Measurements from ENCODE around the gene PPIL1.

The PPIL1 gene

GRCh38 chr6:36833182-36833789, 41.3 kb downstream of the PPIL1 start:
- no peak for DNase-seq

DNA sequence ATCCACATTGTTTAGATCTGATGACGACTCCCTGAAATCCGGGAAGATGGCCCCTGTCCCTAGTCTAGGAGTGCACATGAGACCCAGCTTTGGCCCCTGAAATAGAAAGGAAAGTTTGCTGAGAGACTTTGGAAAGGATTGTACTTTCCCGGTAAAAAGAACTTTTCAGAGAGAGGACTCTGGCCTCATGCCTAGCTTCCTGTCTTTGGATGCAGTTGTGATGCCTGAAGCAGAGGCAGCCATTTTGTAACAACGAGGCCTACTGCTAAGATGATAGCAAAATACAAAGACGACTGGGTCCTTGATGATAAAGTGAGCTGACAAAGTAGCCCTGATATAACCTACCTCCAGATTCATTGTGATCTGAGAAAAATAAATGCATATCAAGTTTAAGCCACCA, 42.3 kb downstream of the PPIL1 start:
- DNase-seq: no peak

DNA sequence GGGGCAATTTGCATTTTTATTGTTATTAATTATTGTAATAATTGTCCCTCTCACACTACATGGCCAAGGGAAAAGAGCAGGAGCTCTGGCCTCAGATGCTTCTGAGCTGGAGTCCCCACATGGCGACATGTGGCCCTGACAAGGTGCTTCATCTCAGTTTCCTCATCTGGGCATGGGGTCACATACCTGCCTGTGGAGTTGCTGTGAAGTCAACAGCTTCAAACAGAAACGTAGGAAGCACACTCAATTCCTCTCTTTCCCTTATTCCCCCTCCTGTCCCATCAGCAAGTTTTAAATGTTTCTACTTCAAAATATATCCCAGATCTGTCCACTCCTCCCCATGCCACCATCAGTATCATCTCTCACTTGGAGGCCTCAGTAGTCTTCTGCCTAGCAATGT, 44.0 kb downstream of the PPIL1 start:
- DNase-seq: no peak

- no peak for DNase-seq
Observed at GRCh38 chr6:36829919-36830544, 44.6 kb downstream of the PPIL1 start.

DNA sequence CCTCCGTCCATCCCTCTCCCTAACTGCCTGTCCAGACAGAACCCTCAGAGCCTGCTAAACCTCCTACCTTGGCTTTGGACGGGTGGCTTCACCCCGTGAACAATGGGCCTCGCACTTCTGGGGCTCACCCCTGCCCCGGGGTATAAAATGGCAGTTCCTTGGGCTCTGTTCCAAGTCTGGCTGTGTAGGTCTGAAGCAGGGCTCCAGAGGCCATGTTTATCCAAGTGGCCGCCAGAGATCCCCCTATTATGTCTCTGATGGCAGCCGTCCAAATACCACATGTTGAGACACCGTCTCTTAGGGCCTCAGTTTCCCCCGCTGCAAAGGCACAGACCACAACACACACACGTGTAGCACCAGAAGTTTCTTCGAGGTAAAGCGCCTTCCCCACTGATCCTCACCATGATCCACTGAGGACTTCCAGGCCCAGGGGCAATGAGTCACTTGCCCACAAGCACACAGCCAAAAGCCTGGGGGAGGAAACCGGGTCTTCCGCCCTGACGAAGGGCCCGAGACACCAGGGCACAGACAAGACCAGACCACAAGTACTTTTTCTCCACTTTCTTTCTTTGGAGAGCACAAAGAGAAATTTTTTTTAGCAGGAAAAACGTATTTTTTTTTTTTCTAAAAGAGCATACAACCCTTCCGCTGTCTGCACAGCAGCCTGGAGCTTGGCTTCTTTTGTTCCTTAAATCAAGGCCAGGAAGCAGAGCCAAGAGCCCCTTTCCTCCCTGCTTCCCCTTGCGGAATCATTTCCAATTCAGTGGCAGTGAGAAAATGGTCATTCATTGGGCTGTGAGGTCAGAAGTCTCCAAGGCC, 47.1 kb downstream of the PPIL1 start:
- peak; percentile 51 for DNase-seq

GRCh38 chr6:36826520-36827227, 47.9 kb downstream of the PPIL1 start:
- DNase-seq: no peak

GRCh38 chr6:36825994-36826393, 48.6 kb downstream of the PPIL1 start:
- DNase-seq: no peak

DNA sequence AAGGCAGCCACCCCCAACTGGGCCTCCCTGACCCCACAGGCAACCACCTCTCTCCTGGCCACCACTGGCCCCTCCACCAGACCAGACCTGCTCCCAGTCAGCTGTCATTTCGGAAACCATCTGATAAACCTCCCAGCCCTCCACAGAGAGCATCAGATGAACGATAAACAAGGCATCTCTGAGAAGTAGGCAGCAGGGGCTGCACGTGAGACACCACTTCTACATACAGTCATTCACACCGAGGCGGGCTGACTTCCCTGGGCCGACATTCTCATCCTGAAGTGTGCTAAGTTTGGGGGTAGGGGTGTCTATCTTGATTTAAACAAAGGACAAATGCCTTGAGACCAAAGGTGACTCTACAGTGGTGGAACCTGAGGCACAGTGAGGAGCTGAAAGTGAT, 49.2 kb downstream of the PPIL1 start:
- no peak for DNase-seq

- DNase-seq: no peak
Observed at GRCh38 chr6:36824253-36824652, 50.4 kb downstream of the PPIL1 start.

DNA sequence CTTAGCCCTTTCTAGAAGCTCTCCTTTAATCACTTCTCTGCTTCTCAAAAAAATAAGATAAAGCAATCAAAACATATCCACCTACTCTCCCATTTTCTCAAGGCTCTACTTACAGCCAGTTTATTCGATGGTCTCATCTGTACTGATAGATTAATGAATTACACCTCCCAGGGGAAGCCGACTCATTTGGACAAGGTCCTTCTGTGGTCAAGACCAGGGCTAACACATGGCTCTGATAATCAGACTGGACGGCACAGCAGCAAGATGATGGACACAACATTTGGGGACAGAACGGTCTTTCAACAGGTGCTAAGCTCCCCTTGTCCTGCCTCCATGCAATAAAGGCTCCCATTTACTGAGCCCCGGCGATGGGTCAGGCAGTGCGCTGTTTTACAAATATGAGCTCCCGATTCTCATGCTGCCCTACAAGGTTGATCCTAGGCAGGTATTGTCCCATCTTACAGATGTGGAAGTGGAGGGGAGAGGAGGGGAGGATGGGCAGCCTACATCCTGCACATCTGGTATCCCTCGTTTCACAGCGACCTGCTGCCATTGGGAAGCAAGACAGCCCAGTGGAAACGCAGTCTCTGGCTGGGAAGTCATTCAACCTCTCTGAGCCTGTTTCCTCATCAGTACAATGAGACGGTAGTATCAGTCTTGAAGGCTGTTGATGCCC, 51.0 kb downstream of the PPIL1 start:
- DNase-seq: no peak

DNA sequence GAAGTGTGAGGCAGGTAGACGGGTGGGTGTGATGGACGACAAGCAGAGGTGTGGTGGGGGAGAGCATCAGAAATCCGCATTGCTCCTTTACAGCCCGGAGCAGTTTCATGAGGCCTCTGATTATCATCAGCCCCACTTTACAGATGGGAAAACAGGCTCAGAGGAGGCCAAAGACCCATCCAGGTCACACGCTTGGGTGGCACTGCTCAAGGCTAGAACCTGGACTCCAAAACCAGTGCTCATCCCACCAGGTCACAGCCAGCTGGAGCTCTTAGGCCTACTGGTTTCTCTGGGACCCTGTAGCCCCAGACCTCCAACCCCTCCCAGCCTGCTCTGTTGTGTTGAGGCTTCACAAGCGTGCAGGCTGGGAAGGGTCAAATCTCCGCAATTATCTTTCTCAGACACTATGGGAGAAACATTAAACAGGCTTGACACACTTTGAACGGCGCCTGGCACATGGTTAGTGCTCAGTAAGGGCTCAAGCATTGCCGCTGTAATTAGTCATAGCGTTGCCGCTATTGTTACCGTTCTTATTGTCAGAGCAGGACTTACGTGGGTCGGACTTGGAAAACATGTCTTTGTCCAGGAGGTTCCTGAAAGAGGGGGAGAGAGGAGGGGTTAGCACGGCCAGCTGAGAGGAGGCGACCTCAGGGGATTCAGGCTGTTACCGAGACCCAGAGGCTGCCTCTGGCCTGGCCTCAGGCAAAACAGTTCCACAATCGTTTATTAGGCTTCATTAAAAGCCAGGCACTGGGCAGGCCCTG, 51.9 kb downstream of the PPIL1 start:
- DNase-seq: peak; percentile 83

GRCh38 chr6:36821581-36822335, 52.8 kb downstream of the PPIL1 start:
- no peak for DNase-seq

DNA sequence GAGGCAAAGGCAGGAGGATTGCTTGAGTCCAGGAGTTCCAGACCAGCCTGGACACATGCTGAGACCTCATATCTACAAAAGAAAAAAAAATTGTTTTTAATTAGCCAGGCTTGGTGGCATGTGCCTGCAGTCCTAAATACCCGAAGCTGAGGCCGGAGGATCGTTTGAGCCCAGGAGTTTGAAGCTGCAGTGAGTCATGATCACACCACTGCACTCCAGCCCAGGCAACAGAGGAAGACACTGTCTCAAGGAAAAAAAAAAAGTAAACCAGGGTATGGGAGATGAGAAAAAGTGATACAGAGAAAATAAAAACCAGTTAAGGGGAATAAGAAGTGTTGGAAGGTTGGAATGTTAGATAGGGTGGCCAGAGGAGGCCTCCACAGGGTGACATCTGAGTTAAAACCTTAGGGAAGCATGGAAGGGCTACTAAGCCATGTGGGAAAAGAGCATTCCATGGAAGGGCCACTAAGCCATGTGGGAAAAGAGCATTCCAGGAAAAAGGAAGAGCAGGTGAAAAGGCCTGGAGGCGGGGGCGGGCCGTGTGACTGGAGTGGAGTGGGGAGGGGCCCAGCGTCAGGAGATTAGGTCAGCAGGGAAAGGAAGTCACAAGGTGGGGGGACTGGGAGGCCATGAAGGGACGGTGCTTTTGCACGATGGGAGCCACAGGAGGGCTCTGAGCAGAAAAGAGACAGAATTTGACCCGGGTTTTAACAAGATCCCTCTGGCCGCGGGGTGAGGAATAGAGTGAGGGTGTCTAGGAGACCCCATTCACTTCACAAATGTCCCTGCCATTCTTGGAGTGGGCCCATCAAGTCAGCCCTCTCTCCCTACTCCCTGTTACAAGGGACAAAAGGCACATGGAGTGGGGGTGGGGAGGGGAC, 53.7 kb downstream of the PPIL1 start:
- DNase-seq: peak; percentile 53

DNA sequence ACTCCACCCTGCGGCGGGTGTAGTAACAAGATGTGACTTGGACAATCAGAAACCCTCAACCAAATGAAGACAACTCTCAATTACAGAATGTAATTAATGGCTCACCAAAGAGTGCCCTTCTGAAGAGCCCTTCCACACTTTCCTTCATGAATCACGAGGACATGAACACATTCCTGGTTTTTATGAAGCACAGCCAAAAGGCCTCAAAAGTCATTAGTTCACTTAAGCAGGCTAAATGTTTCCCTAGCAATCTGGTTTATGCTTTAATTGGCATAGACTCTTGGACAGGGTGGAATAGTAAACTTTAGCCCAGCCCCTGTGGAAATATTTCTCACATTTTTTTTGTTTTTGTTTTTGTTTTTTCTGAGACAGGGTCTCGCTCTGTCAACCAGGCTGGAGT, 55.8 kb downstream of the PPIL1 start:
- DNase-seq: no peak

GRCh38 chr6:36817847-36818246, 56.8 kb downstream of the PPIL1 start:
- no peak for DNase-seq

GRCh38 chr6:36817176-36817817, 57.3 kb downstream of the PPIL1 start:
- DNase-seq: no peak

GRCh38 chr6:36815962-36816735, 58.5 kb downstream of the PPIL1 start:
- DNase-seq: no peak

DNA sequence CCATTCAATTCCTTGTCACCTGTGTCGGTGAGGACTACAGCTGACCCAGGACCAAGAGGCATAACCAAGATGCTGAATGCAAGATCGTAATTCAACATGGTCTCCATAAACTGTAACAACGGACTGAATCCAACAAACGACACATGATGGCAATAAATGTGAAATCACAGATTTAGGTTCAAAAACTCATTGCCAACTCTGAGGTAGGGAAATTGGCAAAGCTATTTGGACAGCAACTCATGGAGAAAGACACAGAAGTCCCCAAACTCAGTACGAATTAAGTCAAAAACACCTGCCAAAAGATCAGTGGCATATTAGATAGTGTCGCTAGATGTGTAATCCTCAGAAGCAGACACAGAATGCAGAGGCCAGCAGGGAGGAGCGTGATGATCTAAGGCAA, 60.4 kb downstream of the PPIL1 start:
- no peak for DNase-seq

- DNase-seq: no peak
Observed at GRCh38 chr6:36813526-36813925, 61.1 kb downstream of the PPIL1 start.
